ENCODE results near the gene VSIG10L2. TPM values are rescaled to one million over a fixed set of nuclear protein-coding genes. Genes with fewer than 3 reads are reported as not detected.

VSIG10L2 gene
- total RNA-seq, 2 experiments from 2014 or later = not detected

DNA sequence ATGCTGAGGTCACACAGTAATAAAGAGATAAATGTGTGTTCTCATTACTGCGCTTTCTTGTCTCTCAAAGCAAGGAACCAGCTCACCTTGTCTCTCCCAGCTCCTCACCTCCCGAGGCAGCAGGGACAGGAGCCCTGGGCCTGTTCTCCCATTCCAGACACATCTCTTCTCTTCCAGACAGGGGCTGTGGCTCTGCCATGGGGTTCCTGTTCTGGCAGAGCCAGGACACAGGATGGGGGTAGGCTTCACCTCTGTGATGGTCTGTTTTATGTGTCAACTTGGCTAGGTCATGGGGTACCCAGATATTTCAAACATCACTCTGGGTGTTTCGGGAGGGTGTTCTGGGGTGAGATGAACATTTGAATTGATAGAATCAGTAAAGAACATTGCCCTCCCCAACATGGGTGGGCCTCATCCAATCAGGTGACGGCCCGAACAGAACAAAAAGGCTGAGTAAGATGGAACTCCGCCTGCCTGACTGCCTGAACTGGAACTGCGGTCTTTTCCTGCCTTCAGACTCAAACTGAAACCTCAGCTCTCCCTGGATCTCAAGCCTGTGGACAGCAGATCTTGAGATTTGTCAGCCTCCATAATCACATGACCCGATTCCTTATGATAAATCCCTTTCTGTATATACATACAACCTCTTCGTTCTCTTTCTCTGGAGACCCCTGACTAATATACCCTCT is 2.0 kb upstream of the VSIG10L2 start:
- ChIA-PET CTCF (interaction anchor here (0.7 to 1.0 kb wide), 3 partner anchors 15 to 250 kb away, joined by 3 read pairs; no protein-coding TSS in a partner anchor), POLR2A (no interaction called here)

DNA sequence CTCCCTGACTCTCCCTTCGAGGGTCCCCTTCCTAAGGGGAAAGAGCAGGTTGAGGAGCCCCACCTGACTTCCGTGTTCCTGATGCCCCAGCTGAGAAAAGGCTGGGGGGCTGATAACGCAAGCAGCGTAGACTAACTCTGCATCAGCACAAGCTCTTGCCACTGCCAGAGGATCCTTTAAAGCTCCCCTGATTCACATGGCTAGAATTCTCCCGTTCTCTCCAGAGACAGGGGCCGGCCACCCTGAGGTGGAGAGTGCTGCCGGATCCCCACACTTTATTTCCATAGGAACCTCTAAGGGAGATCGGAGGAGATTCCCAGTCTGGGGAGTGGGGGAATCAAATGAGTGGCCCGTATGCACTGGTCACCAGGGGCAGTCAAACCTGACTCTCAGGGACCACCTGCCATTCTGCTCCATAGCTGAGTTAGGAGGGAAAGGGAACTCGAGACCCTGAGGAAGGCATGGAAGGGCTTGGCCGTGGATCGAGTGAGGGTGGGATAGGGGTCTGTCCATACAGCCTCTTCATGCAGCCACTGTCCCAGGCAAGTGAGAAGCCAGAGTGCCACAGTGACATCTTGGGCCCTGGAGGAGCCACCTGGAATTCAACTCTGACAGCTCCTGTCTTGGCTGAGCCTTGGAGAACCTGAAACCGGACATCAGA is 1.4 kb upstream of the VSIG10L2 start:
- POLR2A ChIA-PET = no interaction called here
- CTCF ChIA-PET = interaction anchor here (1.0 kb wide), 2 partner anchors 15 to 250 kb away, joined by 3 read pairs; no protein-coding TSS in a partner anchor

DNA sequence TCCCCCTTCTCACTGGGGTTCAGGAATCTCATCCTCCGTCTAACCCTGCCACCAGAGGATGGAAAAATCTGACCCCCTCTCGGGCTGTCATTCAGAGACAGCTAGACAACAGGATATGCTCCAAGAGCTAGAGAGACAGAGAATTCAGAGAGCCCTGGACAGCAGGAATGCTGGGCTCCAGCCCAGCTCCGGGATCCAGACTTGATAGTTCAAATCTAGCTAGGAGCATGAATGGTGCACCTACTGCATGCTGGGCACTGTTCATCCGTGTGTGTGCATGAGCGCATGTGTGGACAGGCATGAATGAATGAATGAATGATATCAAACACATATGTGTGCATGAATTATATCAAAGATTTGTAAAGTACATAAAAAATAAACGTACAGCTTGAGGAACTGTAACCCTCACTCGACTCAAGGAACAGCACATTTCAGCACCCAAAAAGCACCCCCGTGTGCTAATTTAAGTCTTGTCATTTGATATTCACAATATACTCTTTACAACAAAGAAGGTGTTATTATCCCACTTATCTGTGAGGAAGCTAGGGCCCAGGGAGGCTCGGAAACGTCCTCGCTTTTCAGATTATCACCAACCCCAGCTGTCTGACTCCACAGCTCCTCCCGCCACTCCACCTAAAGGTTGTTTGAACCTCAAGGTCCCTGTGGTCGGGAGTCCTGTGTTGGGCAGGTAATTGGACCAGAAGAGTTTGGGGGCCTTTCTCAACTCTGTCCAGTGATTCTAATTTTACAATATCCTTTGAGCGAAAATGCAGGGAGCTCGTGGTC is 640 bp upstream of the VSIG10L2 start:
- ChIA-PET POLR2A (no interaction called here), CTCF (no interaction called here)

DNA sequence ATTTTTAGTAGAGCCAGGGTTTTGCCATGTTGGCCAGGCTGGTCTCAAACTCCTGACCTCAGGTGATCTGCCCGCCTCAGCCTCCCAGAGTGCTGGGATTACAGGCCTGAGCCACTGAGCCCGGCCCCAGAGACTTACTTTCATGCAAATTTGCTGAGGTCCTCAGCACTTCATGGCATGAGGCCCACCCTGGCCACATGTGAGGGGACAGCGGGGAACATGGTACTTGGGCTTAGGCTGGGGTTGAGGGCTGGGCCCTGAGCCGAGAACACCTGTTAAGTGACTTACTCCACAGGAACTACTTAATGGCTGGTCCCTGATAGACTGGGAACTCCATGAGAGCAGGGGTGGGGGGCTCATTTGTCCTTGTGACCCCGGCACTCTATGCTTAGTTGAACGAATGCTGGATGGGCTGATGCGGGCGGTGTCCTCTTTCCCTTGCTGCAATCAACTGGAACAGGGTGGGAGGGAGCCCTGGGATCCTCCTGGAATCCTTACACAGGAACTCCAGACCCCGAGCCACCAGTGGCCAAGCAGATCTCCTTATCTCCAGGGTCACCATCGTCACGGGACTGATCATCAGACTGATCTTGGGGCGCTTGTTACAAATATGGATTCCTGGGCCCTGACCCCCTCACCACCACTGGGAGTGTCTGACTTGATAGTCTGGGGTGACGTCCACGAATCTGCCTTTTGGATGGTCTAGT is 1.0 kb downstream of the VSIG10L2 start:
- POLR2A ChIA-PET = no interaction called here
- CTCF ChIA-PET = interaction anchor here (1.2 kb wide), 1 partner anchor 24 kb away, joined by 4 read pairs; no protein-coding TSS in a partner anchor

DNA sequence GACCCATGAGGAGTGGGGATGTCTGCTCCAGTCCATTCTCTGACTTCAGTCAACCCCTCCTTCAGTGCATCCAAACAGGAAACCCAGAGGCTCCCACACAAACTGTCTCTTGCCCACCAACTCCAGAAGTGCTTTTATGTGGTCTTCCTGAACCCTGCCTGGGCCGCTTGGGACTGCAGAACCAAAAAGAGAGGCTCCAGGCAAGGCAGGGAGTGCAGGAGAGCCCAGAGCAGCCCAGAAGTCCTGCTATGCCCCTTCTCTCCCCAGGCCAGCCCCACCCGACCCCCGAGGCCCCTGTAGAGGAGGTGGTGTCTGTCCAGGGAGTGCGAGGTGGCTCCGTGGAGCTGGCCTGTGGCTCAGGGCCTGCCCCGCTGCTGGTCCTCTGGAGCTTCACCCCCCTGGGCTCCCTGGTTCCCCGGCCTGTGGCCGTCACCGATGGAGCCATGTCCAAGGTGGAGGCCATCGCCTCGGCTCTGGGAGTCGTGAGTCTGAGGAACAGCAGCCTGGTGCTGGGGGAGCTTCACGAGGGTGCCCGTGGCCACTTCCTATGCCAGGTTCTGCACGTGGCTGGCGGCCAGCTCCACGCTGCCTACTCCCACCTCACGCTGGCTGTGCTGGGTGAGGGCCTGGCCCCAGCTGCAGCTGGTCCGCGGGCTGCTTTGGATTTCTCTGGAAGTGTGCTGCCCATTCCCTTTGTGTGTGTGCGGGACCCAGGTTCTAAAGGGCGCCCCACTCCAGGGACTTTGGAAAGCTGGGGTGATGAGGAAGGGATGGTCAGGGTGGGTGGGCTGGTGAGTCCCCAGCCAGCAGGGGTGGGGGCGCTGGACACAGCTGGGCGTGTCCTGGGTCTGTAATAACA is 1.8 kb downstream of the VSIG10L2 start:
- ChIA-PET POLR2A (no interaction called here), CTCF (no interaction called here)

DNA sequence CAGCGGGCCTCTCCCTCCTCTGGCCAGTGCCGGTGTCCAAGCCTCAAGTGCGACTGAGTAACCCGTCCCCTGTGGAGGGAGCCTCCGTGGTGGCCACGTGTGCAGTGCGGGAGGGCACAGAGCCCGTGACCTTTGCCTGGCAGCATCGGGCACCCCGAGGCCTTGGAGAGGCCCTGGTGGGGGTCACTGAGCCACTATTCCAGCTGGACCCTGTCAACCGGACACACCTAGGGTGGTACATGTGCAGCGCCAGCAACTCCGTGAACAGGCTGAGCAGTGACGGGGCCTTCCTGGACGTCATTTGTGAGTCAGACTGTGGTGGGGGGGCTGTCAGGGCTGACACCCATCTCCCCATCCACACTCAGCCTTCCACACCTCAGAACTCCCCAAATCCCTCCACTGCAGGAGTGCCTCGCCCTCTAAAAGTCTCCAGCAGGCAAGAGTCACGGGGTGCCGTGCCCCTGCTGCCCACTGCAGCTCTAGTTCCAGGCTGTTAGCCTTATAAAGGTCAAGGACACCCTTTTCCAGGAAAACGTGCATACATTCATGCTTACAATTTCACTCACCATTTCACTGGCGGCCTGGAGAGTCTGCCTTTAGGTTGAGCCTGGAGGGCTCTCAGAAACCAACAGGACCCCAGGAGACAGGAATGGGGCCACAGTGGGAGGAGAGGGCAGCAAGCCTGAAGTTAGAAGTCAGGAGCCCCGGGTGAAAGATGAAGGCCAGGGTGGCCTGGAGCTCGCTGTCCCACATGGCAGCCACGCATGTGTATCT is 2.6 kb downstream of the VSIG10L2 start:
- ChIA-PET POLR2A (no interaction called here), CTCF (no interaction called here)

DNA sequence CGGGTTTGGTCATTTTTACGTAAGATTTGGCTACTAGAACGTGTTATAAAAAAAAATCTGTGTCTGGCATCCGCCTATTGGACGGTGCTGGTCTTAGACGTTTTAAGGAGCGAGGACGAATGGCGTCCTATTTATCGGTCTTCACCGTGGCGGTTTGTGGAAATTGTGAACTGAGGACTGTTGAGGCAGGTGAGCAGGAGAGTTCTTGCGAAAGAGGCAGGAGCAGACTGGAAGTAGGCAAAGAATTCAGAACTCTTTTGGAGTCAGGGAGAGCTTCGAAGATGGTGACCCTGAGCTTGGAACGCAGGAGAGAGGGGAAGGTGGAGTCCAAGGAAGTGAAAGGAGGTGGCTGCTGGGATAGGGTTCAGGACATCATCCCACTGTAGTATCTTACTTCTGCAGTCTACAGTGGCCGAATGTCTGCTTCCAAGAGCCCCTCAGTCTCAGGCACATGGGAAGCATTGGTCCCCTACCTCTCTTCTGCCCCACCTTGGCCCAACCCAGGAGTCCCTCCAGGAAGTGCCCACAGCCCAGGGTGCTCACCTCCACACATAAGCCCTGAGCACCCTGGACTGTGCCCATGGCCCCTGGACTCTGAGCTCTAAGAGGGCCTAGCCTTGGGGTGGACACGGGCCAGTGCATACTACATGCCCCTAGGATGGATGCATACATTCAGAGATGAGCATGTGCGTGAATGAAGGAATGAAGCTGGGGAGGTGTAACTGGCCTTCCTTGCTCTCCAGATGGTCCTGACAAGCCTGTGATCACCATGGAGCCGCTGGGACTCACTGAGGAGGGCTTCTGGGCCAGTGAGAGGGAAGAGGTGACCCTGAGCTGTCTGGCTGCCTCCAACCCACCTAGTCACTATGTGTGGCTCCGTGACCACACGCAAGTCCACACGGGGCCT is 3.7 kb downstream of the VSIG10L2 start:
- CTCF ChIA-PET = interaction anchor here (0.5 kb wide), 1 partner anchor 13 kb away, joined by 3 read pairs; no protein-coding TSS in a partner anchor
- POLR2A ChIA-PET = no interaction called here

DNA sequence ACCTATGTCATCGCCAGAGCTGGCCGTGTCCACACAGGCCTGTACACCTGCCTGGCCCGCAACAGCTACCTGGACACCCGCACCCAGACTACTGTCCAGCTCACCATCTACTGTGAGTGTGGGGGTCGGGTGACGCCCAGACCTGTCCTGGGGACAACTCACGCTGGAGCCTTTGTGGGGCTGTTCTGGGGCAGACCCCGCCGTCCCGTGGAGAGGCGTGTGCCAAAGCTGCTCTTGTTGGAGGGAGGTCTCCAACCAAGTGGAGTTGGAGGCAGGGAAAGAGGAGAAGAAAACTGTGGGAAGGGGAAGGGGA is 4.3 kb downstream of the VSIG10L2 start:
- CTCF ChIA-PET = no interaction called here
- POLR2A ChIA-PET = no interaction called here

DNA sequence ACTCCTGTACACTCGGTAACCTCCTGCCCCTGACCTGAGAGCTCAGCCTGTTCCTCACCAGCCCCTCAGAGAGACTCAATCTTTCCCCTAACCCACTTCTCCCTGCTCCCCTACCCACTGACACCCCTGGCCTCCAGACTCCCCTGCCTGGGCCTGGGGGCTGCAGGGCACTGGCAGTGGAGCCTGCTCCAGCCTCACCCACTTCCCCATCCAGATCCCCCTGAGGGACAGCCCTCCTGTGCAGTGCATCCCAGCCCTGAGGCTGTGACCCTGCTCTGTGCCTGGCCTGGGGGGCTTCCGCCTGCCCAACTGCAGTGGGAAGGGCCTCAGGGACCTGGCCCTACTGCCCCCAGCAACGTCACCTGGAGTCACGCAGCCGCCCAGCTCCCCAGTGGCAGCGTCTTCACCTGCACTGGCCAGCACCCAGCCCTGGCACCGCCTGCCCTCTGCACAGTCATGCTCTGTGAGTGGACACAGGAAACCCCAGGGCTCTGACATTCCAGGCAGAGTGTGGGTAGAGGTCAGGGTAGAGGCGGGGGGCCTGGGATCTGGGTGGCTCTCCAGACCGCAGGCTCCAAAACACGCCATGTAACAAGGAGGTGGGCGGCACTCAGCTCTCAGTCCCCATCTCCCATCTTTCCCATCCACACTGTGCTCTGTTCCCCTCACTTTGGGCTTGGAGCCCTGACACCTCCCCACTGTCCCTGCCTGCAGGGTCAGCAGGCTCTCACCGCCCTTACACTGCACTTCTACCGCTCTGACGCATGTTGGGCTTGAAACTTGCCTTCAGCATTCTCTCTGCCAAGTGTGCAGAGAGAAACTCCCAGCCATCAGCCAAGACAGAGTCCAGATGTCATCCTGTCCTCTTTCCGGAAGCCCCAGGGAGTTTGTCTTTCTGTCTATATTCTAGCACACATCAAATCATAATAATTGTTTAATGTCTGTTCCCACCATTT is 5.1 kb downstream of the VSIG10L2 start:
- POLR2A ChIA-PET = no interaction called here
- CTCF ChIA-PET = no interaction called here

DNA sequence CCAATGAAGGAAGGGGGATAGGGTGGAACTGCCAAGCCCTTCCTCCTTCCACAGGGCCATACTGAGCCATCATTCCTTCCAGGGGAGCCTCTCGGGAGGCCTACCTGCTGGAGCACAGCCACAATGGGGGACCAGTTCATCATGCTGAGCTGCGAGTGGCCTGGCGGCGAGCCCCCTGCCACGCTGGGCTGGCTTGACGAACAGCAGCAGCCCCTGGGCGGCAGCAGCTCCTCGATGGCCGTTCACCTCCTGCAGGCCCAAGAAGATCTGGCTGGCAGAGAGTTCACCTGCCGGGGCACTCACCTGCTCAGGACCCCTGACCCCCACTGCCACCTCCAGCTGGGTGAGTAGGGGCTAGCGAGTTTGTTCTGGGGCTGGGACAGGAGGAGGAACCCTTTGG is 5.9 kb downstream of the VSIG10L2 start:
- CTCF ChIA-PET = no interaction called here
- POLR2A ChIA-PET = no interaction called here

DNA sequence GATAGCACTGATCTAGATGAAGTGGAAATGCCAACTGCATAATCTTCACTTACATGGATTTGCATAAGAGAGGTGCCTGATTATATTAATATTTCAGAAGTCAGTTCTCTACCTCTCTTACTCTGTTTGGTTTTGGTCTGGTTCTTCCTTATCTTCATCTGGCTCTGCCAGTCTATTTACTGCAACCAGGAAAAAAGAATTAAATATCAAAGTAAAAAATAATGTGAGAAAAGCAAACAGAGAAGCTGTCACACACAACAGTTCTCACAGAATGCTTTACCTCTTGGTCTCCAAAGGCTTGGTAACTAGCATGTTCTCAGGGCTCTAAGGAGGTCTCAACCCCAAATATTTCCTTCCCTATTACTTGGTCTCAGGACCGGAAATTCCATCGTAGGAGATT is 6.7 kb downstream of the VSIG10L2 start:
- POLR2A ChIA-PET = no interaction called here
- CTCF ChIA-PET = no interaction called here

DNA sequence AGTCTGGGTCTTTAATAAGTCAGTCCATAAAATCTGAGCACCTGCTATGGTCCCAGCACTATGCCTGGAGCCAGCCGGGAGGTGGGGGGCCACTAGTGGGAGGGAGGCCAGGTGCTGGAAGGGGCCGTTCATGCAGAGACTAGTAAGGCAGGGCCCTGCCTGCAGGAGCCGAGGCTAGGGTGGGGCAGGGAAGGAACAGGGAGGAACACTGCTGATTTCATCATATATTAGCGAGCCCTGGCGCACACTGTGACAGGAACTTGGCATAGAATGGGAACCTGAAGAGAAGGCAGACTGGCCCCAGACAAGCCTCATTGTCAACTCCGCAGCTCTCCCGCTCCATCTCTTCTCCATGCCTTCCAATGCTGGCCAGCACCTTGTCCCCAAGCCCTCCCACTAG is 7.1 kb downstream of the VSIG10L2 start:
- ChIA-PET POLR2A (no interaction called here), CTCF (no interaction called here)

DNA sequence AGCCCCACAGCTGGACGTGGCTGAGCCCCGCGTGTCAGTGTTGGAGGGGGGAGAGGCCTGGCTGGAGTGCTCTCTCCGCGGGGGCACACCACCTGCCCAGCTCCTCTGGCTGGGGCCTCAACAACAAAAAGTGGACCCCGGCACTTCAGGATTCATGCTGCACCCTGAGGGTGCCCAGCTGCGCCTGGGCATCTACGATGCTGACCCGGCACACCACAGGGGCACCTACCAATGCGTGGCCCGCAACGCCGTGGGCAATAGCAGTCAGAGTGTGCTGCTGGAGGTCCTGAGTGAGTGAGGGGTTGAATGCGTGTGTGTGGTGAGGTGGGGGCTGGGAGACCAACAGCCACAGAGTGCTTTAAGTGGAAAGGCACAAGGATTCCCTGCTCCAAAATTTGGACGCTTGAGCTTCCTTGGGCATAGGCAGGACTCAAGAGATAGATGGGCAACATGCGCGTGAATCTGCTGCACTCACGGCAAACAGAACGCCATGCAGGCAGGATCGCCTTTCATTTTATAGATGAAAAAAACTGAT is 7.6 kb downstream of the VSIG10L2 start:
- ChIA-PET CTCF (no interaction called here), POLR2A (no interaction called here)

DNA sequence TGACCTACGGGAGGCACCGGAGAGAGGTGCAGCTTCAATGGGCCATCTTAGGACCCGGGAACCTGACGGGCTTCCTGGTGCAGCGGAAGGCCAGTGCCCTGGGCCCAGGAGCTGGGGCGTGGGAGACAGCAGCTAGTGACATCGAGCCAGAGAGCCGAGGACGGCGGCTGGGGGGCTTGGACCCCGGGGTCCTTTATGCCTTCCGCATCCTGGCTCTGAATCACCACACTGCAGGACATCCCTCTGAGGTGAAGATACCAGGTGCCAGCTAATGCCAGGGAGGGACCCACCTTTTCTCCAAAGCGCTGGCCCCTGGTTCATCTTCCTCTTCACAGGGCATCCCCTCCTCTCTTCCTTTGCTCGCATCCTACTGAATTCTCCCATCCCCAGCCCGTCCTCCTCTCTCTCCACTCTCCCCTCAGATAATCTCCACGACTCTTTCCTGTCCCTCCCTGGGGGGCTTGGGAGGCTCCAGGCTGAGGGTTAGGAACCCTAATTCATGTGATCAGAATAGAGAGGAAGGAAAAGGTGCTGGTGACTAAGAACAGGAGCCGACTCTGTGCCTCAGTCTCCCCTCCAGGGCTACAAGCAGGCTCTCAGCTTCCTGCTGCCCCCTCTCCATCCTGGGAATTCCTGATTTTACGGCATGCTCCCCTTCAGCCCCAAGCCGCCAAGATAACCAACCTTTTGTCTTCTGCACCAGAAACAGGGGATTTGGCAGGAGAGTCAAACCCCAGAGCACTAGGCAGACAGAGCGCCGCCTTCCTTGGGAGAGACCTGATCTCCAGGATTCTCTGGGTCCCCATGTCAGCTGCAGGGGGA is 8.5 kb downstream of the VSIG10L2 start:
- CTCF ChIA-PET = interaction anchor here (0.6 kb wide), 1 partner anchor 17 kb away, joined by 3 read pairs; no protein-coding TSS in a partner anchor
- POLR2A ChIA-PET = no interaction called here

DNA sequence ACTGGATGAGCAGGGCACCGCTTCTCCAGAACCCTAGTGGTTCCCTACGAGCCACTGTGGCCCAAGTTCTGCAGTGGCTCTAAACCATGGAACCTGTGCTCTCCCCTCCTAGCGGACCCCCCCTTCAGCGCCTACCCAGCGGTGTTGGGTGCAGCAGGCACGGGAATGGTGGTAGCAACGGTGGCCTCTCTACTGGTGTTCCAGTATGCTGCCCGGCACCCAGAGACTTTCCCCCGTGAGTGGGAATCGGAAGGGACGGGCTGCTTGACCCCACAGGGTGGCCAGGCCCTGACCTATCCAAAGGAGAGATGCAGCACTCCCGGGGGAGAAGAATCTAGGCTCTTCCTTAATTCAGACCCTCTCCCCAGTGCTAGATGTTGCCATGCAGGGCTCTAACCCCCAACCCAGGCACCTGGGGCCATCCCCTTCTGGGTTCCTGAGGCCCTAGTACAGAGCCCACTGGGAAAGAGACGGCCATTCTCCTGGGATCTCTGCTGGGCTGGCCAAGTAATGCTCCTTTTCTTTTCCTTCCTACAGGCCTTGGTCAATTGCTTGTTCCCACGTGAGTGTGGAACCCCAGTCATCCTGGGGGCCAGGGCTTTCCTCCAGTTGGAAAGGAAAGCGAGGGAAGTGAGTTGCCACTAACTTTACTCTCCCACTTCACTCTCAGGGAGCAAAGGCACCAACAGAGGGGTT is 9.2 kb downstream of the VSIG10L2 start:
- ChIA-PET CTCF (no interaction called here), POLR2A (no interaction called here)
